HG02642 (cell line): ENCODE data around the gene TSPAN7.

ENCODE experiments used
- ATAC-seq: cut with Tn5 transposase; IDR thresholded peaks from one replicate; pipeline ENCODE4 v1.9.1; 2021; ENCODE audit warnings: mild to moderate bottlenecking; ENCODE audit not compliant: unreplicated experiment, poor library complexity

TSPAN7 gene

GRCh38 chrX:38675856-38676255, 114.5 kb downstream of the TSPAN7 start:
- ATAC-seq: no peak

- no peak for ATAC-seq
Measured at GRCh38 chrX:38678183-38678582, 116.8 kb downstream of the TSPAN7 start.

- ATAC-seq: no peak
Measured at GRCh38 chrX:38678821-38679220, 117.5 kb downstream of the TSPAN7 start.

- no peak for ATAC-seq
Measured at GRCh38 chrX:38679695-38680094, 118.4 kb downstream of the TSPAN7 start.

GRCh38 chrX:38682095-38682494, 120.8 kb downstream of the TSPAN7 start:
- no peak for ATAC-seq

GRCh38 chrX:38692961-38693360, 131.6 kb downstream of the TSPAN7 start:
- no peak for ATAC-seq

GRCh38 chrX:38694394-38694793, 133.1 kb downstream of the TSPAN7 start:
- no peak for ATAC-seq

- ATAC-seq: no peak
Measured at GRCh38 chrX:38697461-38697860, 136.1 kb downstream of the TSPAN7 start.

- ATAC-seq: no peak
Measured at GRCh38 chrX:38699121-38699520, 137.8 kb downstream of the TSPAN7 start.

- no peak for ATAC-seq
Measured at GRCh38 chrX:38699696-38700095, 138.4 kb downstream of the TSPAN7 start.

GRCh38 chrX:38701073-38701472, 139.7 kb downstream of the TSPAN7 start:
- no peak for ATAC-seq

GRCh38 chrX:38704146-38704882, 143.0 kb downstream of the TSPAN7 start:
- ATAC-seq: no peak

GRCh38 chrX:38717871-38718270, 156.5 kb downstream of the TSPAN7 start:
- no peak for ATAC-seq

GRCh38 chrX:38718311-38718710, 157.0 kb downstream of the TSPAN7 start:
- ATAC-seq: no peak

- no peak for ATAC-seq
Measured at GRCh38 chrX:38726612-38727011, 165.3 kb downstream of the TSPAN7 start.

GRCh38 chrX:38727668-38728067, 166.3 kb downstream of the TSPAN7 start:
- ATAC-seq: no peak

GRCh38 chrX:38732866-38733265, 171.5 kb downstream of the TSPAN7 start:
- ATAC-seq: no peak
